Right lobe of liver (tissue), 6 donors: ENCODE results near the gene ELF2. TPM values are rescaled to one million over a fixed set of nuclear protein-coding genes. Genes with fewer than 3 reads are reported as not detected.

Source experiments
- ATAC-seq, 4 donors: fragments of 200-7000 bp; cut with Tn5 transposase; one replicate each; pipeline ENCODE4 v1.9.1; 2020; ENCODE audit warnings: mild to moderate bottlenecking in 4 of 4, moderate library complexity in 4 of 4
- DNase-seq, 3 donors: peaks; one replicate each; pipeline ENCODE4 v3.0.0-alpha.2; 2020
- H3K27ac ChIP-seq, 3 donors: fragments of 200-600 bp; one replicate each; pipeline ENCODE4 v1.8.0; 2022
- H3K27me3 ChIP-seq, 2 donors: fragments of 200-600 bp; one replicate each; pipeline ENCODE4 v1.8.0; 2022
- H3K36me3 ChIP-seq, 4 donors: fragments of 200-600 bp; sonication (generic) in 1 of 4; one replicate each; pipeline versions ENCODE4 v1.5.1 to v1.8.0; 2017 to 2022; ENCODE audit warnings: control low read depth in 1 of 4
- H3K4me1 ChIP-seq, 4 donors: fragments of 200-600 bp; sonication (generic) in 1 of 4; one replicate each; pipeline versions ENCODE4 v1.5.1 to v1.8.0; 2017 to 2022; ENCODE audit warnings: control low read depth in 1 of 4
- H3K4me3 ChIP-seq, 3 donors: fragments of 200-600 bp; one replicate each; pipeline ENCODE4 v1.8.0; 2022
- H3K9me3 ChIP-seq, 4 donors: fragments of 200-600 bp; sonication (generic) in 1 of 4; one replicate each; pipeline versions ENCODE4 v1.5.1 to v1.8.0; 2017 to 2022; ENCODE audit warnings: control low read depth in 1 of 4
- POLR2A ChIP-seq: fragments of 450-650 bp; IDR thresholded peaks from one replicate; pipeline ENCODE4 v1.6.1; 2017; ENCODE audit warnings: antibody characterized with exemption, mild to moderate bottlenecking
- WGBS: methylation state at CpG from one replicate; pipeline ENCODE4 v1.1.6; 2018; ENCODE audit warnings: low coverage, low lambda C conversion rate; ENCODE audit not compliant: insufficient coverage; ENCODE audit errors: missing lambda C conversion rate; 5-methylcytosine and 5-hydroxymethylcytosine counted together
- intact Hi-C, 2 donors: fragments of 100-400 bp; cut with DNase I; formaldehyde crosslinking; loops; one replicate each; pipeline versions ENCODE4 v1.11.2 to v1.14.1; 2022
- total RNA-seq, 6 experiments: library from RNA; depleted of rRNA in 2 of 6; stranded (reverse); fragments of >200 nt in 2 of 6; fragmentation: NEBNext Ultra II Directional in 3 of 6; extraction: Animal tissue kit (Norgen Biotek cat#: 25700) in 3 of 6; gene quantifications; one replicate each; pipeline versions ENCODE4 v1.1.0 to v1.2.4, GENCODE V29; 2016 to 2023
- TF ChIP-seq, protein P1 (sequence below), 4 donors: fragments of 200-600 bp in 3 of 4; fragments of 450-650 bp in 1 of 4; IDR thresholded peaks; one replicate each; pipeline versions ENCODE4 v1.5.1 to v1.8.0; 2016 to 2022; ENCODE audit warnings: antibody characterized with exemption in 4 of 4, mild to moderate bottlenecking in 2 of 4
- donor health status: DM: no; HTN: yes; CAD: no.
- donor health status: DM: no; HTN: no; CAD: no.
- donor health status: DM: no; HTN: no; CAD: no.
- donor health status: DM: no; HTN: yes; CAD: no.
- donor health status: DM: no; HTN: yes; CAD: no.

Gene ELF2
- total RNA-seq, 6 experiments from 2014 or later, result 14.0 to 24.3 (median 16.7) TPM

DNA sequence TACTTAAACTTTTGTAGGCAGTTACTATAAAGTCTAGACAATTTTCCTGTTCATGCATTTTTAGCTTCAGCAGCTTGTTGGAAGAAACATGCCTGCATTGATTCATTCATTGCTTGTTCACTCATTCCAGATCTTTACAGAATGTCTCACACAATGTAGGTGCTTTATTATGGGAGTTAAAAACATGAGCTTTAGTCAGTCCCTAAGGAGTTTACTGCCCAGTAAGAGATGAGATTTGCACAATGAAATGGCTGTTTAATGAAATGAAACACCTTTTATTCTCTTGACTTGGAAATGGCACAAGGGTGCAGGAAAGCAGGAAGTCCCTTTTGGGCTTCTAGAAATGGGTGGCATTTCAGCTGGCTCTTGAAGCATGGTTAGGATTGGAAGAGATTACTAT is 158.5 kb downstream of the ELF2 start:
- H3K9me3 ChIP-seq, result no peaks in the 10 kb centered on the region
- TF ChIP-seq POLR2A, result no peak
- TF ChIP-seq, protein P1, sequence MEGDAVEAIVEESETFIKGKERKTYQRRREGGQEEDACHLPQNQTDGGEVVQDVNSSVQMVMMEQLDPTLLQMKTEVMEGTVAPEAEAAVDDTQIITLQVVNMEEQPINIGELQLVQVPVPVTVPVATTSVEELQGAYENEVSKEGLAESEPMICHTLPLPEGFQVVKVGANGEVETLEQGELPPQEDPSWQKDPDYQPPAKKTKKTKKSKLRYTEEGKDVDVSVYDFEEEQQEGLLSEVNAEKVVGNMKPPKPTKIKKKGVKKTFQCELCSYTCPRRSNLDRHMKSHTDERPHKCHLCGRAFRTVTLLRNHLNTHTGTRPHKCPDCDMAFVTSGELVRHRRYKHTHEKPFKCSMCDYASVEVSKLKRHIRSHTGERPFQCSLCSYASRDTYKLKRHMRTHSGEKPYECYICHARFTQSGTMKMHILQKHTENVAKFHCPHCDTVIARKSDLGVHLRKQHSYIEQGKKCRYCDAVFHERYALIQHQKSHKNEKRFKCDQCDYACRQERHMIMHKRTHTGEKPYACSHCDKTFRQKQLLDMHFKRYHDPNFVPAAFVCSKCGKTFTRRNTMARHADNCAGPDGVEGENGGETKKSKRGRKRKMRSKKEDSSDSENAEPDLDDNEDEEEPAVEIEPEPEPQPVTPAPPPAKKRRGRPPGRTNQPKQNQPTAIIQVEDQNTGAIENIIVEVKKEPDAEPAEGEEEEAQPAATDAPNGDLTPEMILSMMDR (IDR thresholded peaks at IDR 0.05), result no peak
- ATAC-seq (no peak), DNase-seq (no peak)
- H3K36me3 ChIP-seq, result no peaks in the 10 kb centered on the region
- H3K4me1 ChIP-seq, result peaks cover 0 to 28% (median 6%) of the 10 kb centered on the region in 4 donors
- peak overlapping the region in 1 of 3 donors; percentile 96 for H3K27ac ChIP-seq
- H3K4me3 ChIP-seq, result no peak overlapping the region
- no peaks in the 10 kb centered on the region for H3K27me3 ChIP-seq
- intact Hi-C loops, result no loop called here

- Histone ChIP-seq H3K27me3 (no peaks in the 10 kb centered on the region), H3K36me3 (no peaks in the 10 kb centered on the region), H3K27ac (peak overlapping the region in 1 of 3 donors; percentile 96), H3K4me3 (peak overlapping the region in 1 of 3 donors; percentile 65), H3K4me1 (peaks cover 0 to 28% (median 6%) of the 10 kb centered on the region in 4 donors), H3K9me3 (no peaks in the 10 kb centered on the region)
- intact Hi-C loops, result no loop called here
- DNase-seq (no peak), ATAC-seq (no peak)
- 14% methylated on average over 3 of the region's 3 CpGs for WGBS
- no peak for TF ChIP-seq POLR2A
- TF ChIP-seq, protein P1 (IDR thresholded peaks at IDR 0.05), result no peak
These were observed 159.2 kb downstream of the ELF2 start for GRCh38 chr4:139017861-139018260.

DNA sequence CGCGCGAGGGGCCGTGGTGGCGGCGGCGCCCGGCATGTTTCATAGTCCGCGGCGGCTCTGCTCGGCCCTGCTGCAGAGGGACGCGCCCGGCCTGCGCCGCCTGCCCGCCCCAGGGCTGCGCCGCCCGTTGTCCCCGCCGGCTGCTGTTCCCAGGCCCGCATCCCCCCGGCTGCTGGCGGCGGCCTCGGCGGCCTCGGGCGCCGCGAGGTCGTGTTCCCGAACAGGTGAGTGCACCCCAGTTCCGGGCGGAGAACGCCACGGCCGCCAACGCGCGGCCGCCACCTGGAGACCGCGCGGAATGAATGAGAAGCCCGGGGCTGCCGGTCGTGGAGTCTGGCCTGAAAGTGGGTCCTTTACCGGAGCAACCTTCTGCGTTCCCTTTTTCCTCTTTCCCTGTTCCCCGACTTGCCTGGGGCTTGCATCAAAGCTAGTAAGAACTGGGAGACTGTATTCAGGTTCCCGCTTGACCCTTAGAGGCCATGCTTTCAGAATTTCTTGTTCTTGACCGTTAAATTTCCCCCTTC is 161.0 kb downstream of the ELF2 start:
- H3K9me3 ChIP-seq, result no peaks in the 10 kb centered on the region
- ATAC-seq (peak; percentile 9 to 45 (median 32)), DNase-seq (peak; percentile 63 to 76 (median 65))
- no peaks in the 10 kb centered on the region for H3K27me3 ChIP-seq
- WGBS, result 0% methylated on average over 7 of the region's 55 CpGs
- H3K4me1 ChIP-seq, result peaks cover 0 to 28% (median 6%) of the 10 kb centered on the region in 4 donors
- intact Hi-C loops, result no loop called here
- peak overlapping the region; percentile 95 to 98 (median 96) for H3K27ac ChIP-seq
- no peaks in the 10 kb centered on the region for H3K36me3 ChIP-seq
- H3K4me3 ChIP-seq, result peak overlapping the region; percentile 58 to 82 (median 65)
- peak; percentile 63 for TF ChIP-seq POLR2A
- TF ChIP-seq, protein P1 (IDR thresholded peaks at IDR 0.05), result no peak

DNA sequence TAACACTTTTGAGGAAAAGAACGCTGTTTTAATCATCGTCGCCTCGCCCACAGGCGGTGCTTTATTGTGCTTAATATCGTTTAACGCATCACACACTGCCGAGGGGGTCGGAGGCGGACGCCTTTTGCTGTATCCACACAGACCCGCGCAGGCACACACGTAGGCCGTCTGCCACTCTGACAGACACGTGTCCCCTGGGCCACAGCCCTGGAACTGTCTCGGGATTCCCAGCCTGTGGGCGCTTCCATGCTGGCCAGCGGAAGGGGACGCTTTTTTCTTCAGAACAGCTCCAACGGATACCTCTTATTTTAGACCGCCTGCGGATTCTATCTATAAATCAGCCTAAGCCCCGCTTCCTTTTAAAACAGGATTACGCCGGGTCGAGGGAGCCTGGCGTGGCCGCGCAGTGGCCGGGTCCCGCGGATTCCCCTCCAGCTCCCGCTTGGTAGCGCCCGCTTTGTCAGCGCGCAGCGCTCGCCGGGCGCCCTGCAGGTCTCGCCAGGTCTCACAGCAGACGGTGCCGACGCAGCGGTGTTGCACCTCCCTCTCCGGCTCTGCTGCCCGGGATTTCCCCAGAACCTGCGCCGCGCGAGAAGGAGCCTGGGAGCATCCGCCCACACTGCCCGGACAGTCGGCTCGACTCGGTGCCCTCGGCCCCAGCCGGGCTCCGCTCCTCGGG is 161.6 kb downstream of the ELF2 start, which contains the start of gene NOCT:
NOCT (plus strand) TSS at position 513 of the 679 bp plus-strand sequence. CDS start 201 bp downstream, outside the sequence.
- peaks cover 0 to 27% (median 5%) of the 10 kb centered on the region in 4 donors for H3K4me1 ChIP-seq
- intact Hi-C loops, result no loop called here
- no peaks in the 10 kb centered on the region for H3K9me3 ChIP-seq
- no peaks in the 10 kb centered on the region for H3K27me3 ChIP-seq
- H3K36me3 ChIP-seq, result no peaks in the 10 kb centered on the region
- peak; percentile 96 to 97 (median 96) for DNase-seq
- TF ChIP-seq, protein P1 (IDR thresholded peaks at IDR 0.05), result peak in 2 of 4 donors; percentile 2 to 32
- TF ChIP-seq POLR2A, result peak; percentile 99
- peak; percentile 87 to 95 (median 93) for ATAC-seq
- peak within 1 kb of the TSS; percentile 58 to 82 (median 65) for H3K4me3 ChIP-seq
- peak within 1 kb of the TSS; percentile 95 to 98 (median 96) for H3K27ac ChIP-seq
- WGBS, result under 1% methylated on average over 29 of the region's 62 CpGs
